Loucy (cell line): ENCODE measurements around the gene TLK1.

ENCODE experiments used
- EZH2phosphoT487 ChIP-seq: fragments of 200-600 bp; IDR thresholded peaks from 2 replicates; pipeline ENCODE4 v1.6.1; 2018; ENCODE audit warnings: antibody characterized with exemption, mild to moderate bottlenecking, moderate library complexity, borderline replicate concordance
- TF ChIP-seq, protein P1 (sequence below): fragments of 200-600 bp; sonication (generic); conservative IDR thresholded peaks from 2 replicates; pipeline ENCODE4 v1.5.1; 2014; ENCODE audit warnings: mild to moderate bottlenecking, antibody characterized with exemption, low read length

DNA sequence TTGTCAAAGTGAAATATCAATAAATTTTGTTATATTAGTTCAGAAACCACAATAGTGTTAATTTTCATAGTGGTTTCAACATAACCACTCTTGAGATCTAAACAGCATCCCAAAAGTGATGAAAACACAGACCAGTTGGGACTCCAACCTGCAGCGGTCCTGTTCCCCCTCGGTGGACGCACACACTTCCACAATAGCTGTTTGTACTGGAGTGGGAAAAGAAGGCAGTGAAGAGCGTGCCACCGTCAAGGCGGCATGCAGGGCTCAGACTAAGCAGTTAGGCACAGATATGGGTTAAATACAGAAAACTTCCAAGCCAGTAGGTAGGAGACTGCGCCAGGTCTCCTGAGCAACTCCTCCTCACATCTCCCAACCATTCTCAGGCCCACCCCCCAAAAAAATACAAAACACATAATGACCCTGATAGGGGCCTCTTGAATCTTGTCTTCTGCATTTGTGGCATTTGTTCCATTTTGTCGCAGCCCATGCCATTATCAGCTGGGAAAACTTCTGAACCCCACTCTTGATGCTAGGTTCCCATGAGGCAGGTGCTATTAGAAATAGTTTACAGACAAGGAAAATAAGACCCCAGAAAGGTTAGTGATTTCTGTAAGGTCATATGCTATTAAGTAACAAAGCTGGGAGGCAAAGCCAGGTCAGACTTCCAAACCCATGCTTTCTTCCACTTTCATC is 174.0 kb downstream of the TLK1 start:
- no peak for TF ChIP-seq EZH2phosphoT487
- TF ChIP-seq, protein P1, sequence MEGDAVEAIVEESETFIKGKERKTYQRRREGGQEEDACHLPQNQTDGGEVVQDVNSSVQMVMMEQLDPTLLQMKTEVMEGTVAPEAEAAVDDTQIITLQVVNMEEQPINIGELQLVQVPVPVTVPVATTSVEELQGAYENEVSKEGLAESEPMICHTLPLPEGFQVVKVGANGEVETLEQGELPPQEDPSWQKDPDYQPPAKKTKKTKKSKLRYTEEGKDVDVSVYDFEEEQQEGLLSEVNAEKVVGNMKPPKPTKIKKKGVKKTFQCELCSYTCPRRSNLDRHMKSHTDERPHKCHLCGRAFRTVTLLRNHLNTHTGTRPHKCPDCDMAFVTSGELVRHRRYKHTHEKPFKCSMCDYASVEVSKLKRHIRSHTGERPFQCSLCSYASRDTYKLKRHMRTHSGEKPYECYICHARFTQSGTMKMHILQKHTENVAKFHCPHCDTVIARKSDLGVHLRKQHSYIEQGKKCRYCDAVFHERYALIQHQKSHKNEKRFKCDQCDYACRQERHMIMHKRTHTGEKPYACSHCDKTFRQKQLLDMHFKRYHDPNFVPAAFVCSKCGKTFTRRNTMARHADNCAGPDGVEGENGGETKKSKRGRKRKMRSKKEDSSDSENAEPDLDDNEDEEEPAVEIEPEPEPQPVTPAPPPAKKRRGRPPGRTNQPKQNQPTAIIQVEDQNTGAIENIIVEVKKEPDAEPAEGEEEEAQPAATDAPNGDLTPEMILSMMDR, result no peak
